Glomerular visceral epithelial cell (primary cell): ENCODE results near the gene KIF17.

ENCODE experiments used
- DNase-seq: peaks from one replicate; pipeline ENCODE4 v3.0.0-alpha.2; 2016; ENCODE audit errors: extremely low spot score

Gene KIF17

GRCh38 chr1:20717452-20718342 lies at the start of gene KIF17:
Gene KIF17, minus strand, starts transcription at chr1:20718007. Its CDS starts 301 bp downstream, at chr1:20717706.
- DNase-seq, result peak; percentile 71

- no peak for DNase-seq
These were observed 49.5 kb upstream of the KIF17 start for GRCh38 chr1:20767271-20767670.

GRCh38 chr1:20763417-20763816 lies 45.6 kb upstream of the KIF17 start:
- no peak for DNase-seq

- no peak for DNase-seq
These were observed 42.5 kb upstream of the KIF17 start for GRCh38 chr1:20760322-20760721.

- DNase-seq, result no peak
These were observed 35.8 kb upstream of the KIF17 start for GRCh38 chr1:20753589-20753988.

GRCh38 chr1:20751462-20751990 lies 33.7 kb upstream of the KIF17 start:
- DNase-seq, result no peak

- DNase-seq, result no peak
These were observed 24.9 kb upstream of the KIF17 start for GRCh38 chr1:20742671-20743070.

- no peak for DNase-seq
These were observed 23.0 kb upstream of the KIF17 start for GRCh38 chr1:20740781-20741180.

GRCh38 chr1:20739225-20739624 lies 21.4 kb upstream of the KIF17 start:
- no peak for DNase-seq

GRCh38 chr1:20735581-20736111 lies 17.8 kb upstream of the KIF17 start:
- DNase-seq, result no peak

- no peak for DNase-seq
These were observed 15.7 kb upstream of the KIF17 start for GRCh38 chr1:20733360-20733975.

GRCh38 chr1:20732588-20733359 lies 15.0 kb upstream of the KIF17 start, which contains the start of gene SH2D5:
Gene SH2D5, minus strand, starts transcription at chr1:20732703. Its CDS starts 4,659 bp downstream, at chr1:20728044.
- DNase-seq, result peak; percentile 96

GRCh38 chr1:20732071-20732587 lies 14.3 kb upstream of the KIF17 start:
- DNase-seq, result peak; percentile 77

GRCh38 chr1:20731057-20731991 lies 13.5 kb upstream of the KIF17 start:
- DNase-seq, result peak; percentile 10

GRCh38 chr1:20730690-20731056 lies 12.9 kb upstream of the KIF17 start:
- no peak for DNase-seq

GRCh38 chr1:20729990-20730689 lies 12.3 kb upstream of the KIF17 start:
- no peak for DNase-seq

GRCh38 chr1:20729155-20729931 lies 11.5 kb upstream of the KIF17 start:
- DNase-seq, result no peak

GRCh38 chr1:20728371-20729154 lies 10.8 kb upstream of the KIF17 start:
- no peak for DNase-seq
